ENCODE results near the gene ANXA10.
"Not testable (repeated sequence)": the region's sequence is repeated elsewhere in the genome, so short reads cannot be mapped to it uniquely, and the experiment has no call there.

The ANXA10 gene

DNA sequence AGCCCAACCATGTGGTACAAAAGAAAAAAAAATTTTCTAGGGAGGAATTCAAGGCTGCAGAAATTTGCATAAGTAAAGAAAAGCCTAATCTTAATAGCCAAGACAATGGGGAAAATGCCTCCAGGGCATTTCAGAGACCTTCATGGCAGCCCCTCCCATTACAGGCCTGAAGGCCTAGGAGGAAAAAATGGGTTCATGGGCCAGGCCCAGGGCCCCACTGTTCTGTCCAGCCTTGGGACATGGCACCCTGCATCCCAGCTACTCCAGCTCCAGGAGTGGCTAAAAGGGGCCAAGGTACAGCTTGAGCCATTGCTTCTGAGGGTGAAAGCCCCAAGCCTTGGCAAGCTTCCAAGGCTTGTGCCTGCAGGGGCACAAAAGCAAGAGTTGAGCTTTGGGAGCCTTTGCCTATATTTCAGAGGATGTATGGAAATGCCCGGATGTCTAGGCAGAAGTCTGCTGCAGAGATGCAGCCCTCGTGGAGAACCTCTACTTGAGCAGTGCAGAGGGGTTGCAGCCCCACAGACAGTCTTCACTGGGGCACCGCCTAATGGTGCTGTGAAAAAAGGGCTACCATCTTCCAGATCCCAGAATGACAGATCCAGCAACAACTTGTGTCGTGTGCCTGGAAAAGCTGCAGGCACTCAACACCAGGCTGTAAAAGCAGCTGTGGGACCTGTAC, 111.0 kb downstream of the ANXA10 start:
- no peak overlapping the region for H3K4me3 ChIP-seq (ENCODE audit: low read length)
- no peak for TF ChIP-seq ZNF274 (IDR thresholded peaks at IDR 0.05; ENCODE audit: low read depth, low read length)

- no peak overlapping the region for H3K4me3 ChIP-seq (ENCODE audit: low read length)
- TF ChIP-seq ZNF274 (IDR thresholded peaks at IDR 0.05; ENCODE audit: low read depth, low read length) = no peak
Observed at GRCh38 chr4:168208957-168209614, 116.7 kb downstream of the ANXA10 start.

GRCh38 chr4:168212656-168213055, 120.3 kb downstream of the ANXA10 start:
- H3K4me3 ChIP-seq (ENCODE audit: low read length) = no peak overlapping the region
- TF ChIP-seq ZNF274 (IDR thresholded peaks at IDR 0.05; ENCODE audit: low read depth, low read length) = no peak

- H3K4me3 ChIP-seq (ENCODE audit: low read length) = not testable (repeated sequence)
Observed at GRCh38 chr4:168213511-168213910, 121.2 kb downstream of the ANXA10 start.

- no peak for TF ChIP-seq ZNF274 (IDR thresholded peaks at IDR 0.05; ENCODE audit: low read depth, low read length)
- no peak overlapping the region for H3K4me3 ChIP-seq (ENCODE audit: low read length)
Observed at GRCh38 chr4:168218645-168219044, 126.3 kb downstream of the ANXA10 start.

DNA sequence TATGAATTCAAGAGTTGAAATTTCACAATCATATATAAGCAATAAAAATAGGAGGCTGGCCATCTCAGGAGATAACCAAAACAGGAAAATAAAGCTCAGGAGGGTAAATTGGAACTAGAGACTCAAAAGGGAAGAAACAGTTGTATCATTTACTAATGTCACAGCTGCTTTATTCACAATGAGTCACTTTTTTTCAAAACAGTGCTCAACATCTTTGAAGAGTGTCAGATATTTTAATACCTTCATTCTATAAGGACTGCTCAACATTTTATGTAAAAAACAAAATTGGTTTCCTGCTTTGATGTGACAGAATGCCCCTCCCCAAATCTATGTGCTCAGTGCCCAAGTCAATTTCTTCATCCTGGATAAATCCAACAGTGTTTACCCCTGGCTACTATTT, 128.6 kb downstream of the ANXA10 start:
- TF ChIP-seq ZNF274 (IDR thresholded peaks at IDR 0.05; ENCODE audit: low read depth, low read length) = no peak
- H3K4me3 ChIP-seq (ENCODE audit: low read length) = no peak overlapping the region

DNA sequence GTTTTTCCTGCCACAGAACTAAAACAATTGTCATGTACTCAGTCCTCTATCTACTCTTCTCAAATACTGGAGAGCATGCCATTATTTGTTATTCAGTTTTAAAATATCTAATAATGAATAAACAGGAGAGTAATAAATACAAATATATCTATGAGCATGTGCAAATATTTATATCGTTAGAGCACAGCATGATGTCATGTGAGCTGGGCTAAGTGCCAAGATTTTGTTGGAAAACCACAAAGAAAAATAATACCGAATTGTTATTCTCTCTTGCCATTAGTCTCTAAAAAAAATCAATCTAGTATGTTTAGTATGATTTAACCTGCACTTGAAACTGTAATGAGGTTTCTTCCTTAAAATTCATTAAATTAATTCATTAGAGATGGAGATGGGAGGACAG, 129.0 kb downstream of the ANXA10 start:
- no peak for TF ChIP-seq ZNF274 (IDR thresholded peaks at IDR 0.05; ENCODE audit: low read depth, low read length)
- no peak overlapping the region for H3K4me3 ChIP-seq (ENCODE audit: low read length)
